Endodermal cell (in vitro differentiated cells): ENCODE results near the gene CPHXL. TPM values are rescaled to one million over a fixed set of nuclear protein-coding genes. Genes with fewer than 3 reads are reported as not detected.

Source experiments
- DNase-seq: peaks from one replicate; pipeline ENCODE4 v3.0.0-alpha.2; 2017
- H3K27ac ChIP-seq: 2 replicates; pipeline ENCODE4 v1.5.1; 2013; ENCODE audit warnings: mild to moderate bottlenecking, low read depth, low read length, moderate library complexity
- H3K27me3 ChIP-seq: 2 replicates; pipeline ENCODE4 v1.6.1; 2013; ENCODE audit warnings: mild to moderate bottlenecking, low read length, moderate library complexity; ENCODE audit not compliant: insufficient read depth, control insufficient read depth, poor library complexity, severe bottlenecking
- H3K36me3 ChIP-seq: 2 replicates; pipeline ENCODE4 v1.7.0; 2013; ENCODE audit warnings: mild to moderate bottlenecking, low read length, moderate library complexity; ENCODE audit not compliant: control insufficient read depth, insufficient read depth
- H3K4me1 ChIP-seq: one replicate; pipeline ENCODE4 v1.7.0; 2013; ENCODE audit warnings: low read length; ENCODE audit not compliant: control insufficient read depth, insufficient read depth
- H3K4me3 ChIP-seq: 2 replicates; pipeline ENCODE4 v1.5.1; 2013; ENCODE audit warnings: mild to moderate bottlenecking, low read length, moderate library complexity
- H3K9ac ChIP-seq: 2 replicates; pipeline ENCODE4 v1.6.1; 2013; ENCODE audit warnings: mild to moderate bottlenecking, low read length, moderate library complexity; ENCODE audit not compliant: poor library complexity, severe bottlenecking; ENCODE audit errors: extremely low read depth
- H3K9me3 ChIP-seq: 2 replicates; pipeline ENCODE4 v1.6.1; 2013; ENCODE audit warnings: mild to moderate bottlenecking, low read length, moderate library complexity; ENCODE audit not compliant: control insufficient read depth
- H3K27ac Mint-ChIP-seq: 2 replicates; pipeline ENCODE4 v1.8.0; 2020; ENCODE audit warnings: mixed read lengths
- H3K27me3 Mint-ChIP-seq: 2 replicates; pipeline ENCODE4 v1.8.0; 2021; ENCODE audit warnings: mild to moderate bottlenecking, mixed read lengths; ENCODE audit not compliant: insufficient read depth
- H3K36me3 Mint-ChIP-seq: 2 replicates; pipeline ENCODE4 v1.8.0; 2020; ENCODE audit warnings: low read depth, mixed read lengths
- H3K4me1 Mint-ChIP-seq: 2 replicates; pipeline ENCODE4 v1.8.0; 2020; ENCODE audit warnings: mixed read lengths
- H3K4me3 Mint-ChIP-seq: 2 replicates; pipeline ENCODE4 v1.8.0; 2020; ENCODE audit warnings: mild to moderate bottlenecking, moderate library complexity, mixed read lengths
- H3K9me3 Mint-ChIP-seq: 2 replicates; pipeline ENCODE4 v1.8.0; 2020; ENCODE audit warnings: mild to moderate bottlenecking, mixed read lengths
- CTCF ChIP-seq: fragments of 200-600 bp; sonication (generic); conservative IDR thresholded peaks from 2 replicates; pipeline ENCODE4 v1.5.0; 2021; ENCODE audit warnings: antibody characterized with exemption, mild to moderate bottlenecking
- WGBS, 2 experiments: methylation state at CpG; one replicate each; pipeline versions ENCODE4 v1.1.5 to v1.1.7; 2013; ENCODE audit warnings: missing lambda C conversion rate in 2 of 2, mixed read lengths in 1 of 2; ENCODE audit not compliant: insufficient coverage in 1 of 2, insufficient read length in 1 of 2; 5-methylcytosine and 5-hydroxymethylcytosine counted together
- total RNA-seq, 2 donors: library from RNA; stranded (reverse); fragmentation: NEBNext Ultra II Directional in 1 of 2; extraction: Animal tissue kit (Norgen Biotek cat#: 25700) in 1 of 2; gene quantifications; 2 replicates in 1 of 2; 3 replicates in 1 of 2; pipeline ENCODE4 v1.2.1, GENCODE V29; 2021

Gene CPHXL
- total RNA-seq, 2 donors from 2014 or later, result not detected

- Histone ChIP-seq H3K4me3 (no peak overlapping the region), H3K27me3 (no peaks in the 10 kb centered on the region), H3K27ac (no peak overlapping the region), H3K36me3 (no peaks in the 10 kb centered on the region), H3K9ac (no peak overlapping the region), H3K4me1 (no peaks in the 10 kb centered on the region), H3K9me3 (peaks cover 15% of the 10 kb centered on the region)
- Mint-ChIP-seq H3K27ac (no peak overlapping the region), H3K4me3 (no peak overlapping the region), H3K9me3 (peaks cover 16% of the 10 kb centered on the region), H3K4me1 (peaks cover 4% of the 10 kb centered on the region), H3K27me3 (peaks cover 9% of the 10 kb centered on the region), H3K36me3 (no peaks in the 10 kb centered on the region)
- DNase-seq, result no peak
- WGBS, 2 experiments, result 93 to 95% methylated on average over 4 of the region's 4 CpGs
- TF ChIP-seq CTCF, result no peak
These were observed 23.0 kb downstream of the CPHXL start for GRCh38 chr16:75703306-75703705.

- peaks cover 4% of the 10 kb centered on the region for H3K4me1 Mint-ChIP-seq
These were observed 24.0 kb downstream of the CPHXL start for GRCh38 chr16:75702242-75702641.

GRCh38 chr16:75701361-75701760, 24.9 kb downstream of the CPHXL start, which contains the start of gene DUXB:
TSS of gene DUXB (minus strand) at chr16:75701461. CDS start at chr16:75701418, 43 bp downstream.
- Mint-ChIP-seq H3K4me1 (peaks cover 4% of the 10 kb centered on the region), H3K4me3 (no peak within 1 kb of the TSS), H3K9me3 (peaks cover 15% of the 10 kb centered on the region), H3K27me3 (peaks cover 4% of the 10 kb centered on the region), H3K36me3 (no peaks in the 10 kb centered on the region), H3K27ac (no peak within 1 kb of the TSS)
- H3K4me3 ChIP-seq, result no peak within 1 kb of the TSS
- TF ChIP-seq CTCF, result no peak
- peaks cover 10% of the 10 kb centered on the region for H3K9me3 ChIP-seq
- no peak for DNase-seq
- no peaks in the 10 kb centered on the region for H3K36me3 ChIP-seq
- H3K9ac ChIP-seq, result no peak within 1 kb of the TSS
- no peak within 1 kb of the TSS for H3K27ac ChIP-seq
- H3K27me3 ChIP-seq, result no peaks in the 10 kb centered on the region
- no peaks in the 10 kb centered on the region for H3K4me1 ChIP-seq
- 92 to 100% methylated on average over 1 to 4 of the region's 5 CpGs for WGBS, 2 experiments

More at GRCh38 chr16:75702242-75702641, 24.0 kb downstream of the CPHXL start:
- H3K27ac ChIP-seq, result no peak overlapping the region
- Mint-ChIP-seq H3K4me3 (no peak overlapping the region), H3K27me3 (peaks cover 8% of the 10 kb centered on the region), H3K9me3 (peaks cover 15% of the 10 kb centered on the region), H3K36me3 (no peaks in the 10 kb centered on the region), H3K27ac (no peak overlapping the region)
- H3K4me1 ChIP-seq, result no peaks in the 10 kb centered on the region
- peaks cover 10% of the 10 kb centered on the region for H3K9me3 ChIP-seq
- no peak overlapping the region for H3K9ac ChIP-seq
- H3K4me3 ChIP-seq, result no peak overlapping the region
- no peaks in the 10 kb centered on the region for H3K27me3 ChIP-seq
- DNase-seq, result no peak
- no peak for TF ChIP-seq CTCF
- WGBS, 2 experiments, result 72 to 75% methylated on average over 2 of the region's 2 CpGs
- no peaks in the 10 kb centered on the region for H3K36me3 ChIP-seq
